Retina (tissue), 1 donor: ENCODE measurements around the gene TRIM45.
A peak's percentile ranks its signal among the peaks of the same experiment; 100 is the strongest.
"Not testable (repeated sequence)": the region's sequence is repeated elsewhere in the genome, so short reads cannot be mapped to it uniquely, and the experiment has no call there.

Experiments used
- DNase-seq: peaks from one replicate; pipeline ENCODE4 v3.0.0-alpha.2; 2016

TRIM45 gene, protein sequence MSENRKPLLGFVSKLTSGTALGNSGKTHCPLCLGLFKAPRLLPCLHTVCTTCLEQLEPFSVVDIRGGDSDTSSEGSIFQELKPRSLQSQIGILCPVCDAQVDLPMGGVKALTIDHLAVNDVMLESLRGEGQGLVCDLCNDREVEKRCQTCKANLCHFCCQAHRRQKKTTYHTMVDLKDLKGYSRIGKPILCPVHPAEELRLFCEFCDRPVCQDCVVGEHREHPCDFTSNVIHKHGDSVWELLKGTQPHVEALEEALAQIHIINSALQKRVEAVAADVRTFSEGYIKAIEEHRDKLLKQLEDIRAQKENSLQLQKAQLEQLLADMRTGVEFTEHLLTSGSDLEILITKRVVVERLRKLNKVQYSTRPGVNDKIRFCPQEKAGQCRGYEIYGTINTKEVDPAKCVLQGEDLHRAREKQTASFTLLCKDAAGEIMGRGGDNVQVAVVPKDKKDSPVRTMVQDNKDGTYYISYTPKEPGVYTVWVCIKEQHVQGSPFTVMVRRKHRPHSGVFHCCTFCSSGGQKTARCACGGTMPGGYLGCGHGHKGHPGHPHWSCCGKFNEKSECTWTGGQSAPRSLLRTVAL

DNA sequence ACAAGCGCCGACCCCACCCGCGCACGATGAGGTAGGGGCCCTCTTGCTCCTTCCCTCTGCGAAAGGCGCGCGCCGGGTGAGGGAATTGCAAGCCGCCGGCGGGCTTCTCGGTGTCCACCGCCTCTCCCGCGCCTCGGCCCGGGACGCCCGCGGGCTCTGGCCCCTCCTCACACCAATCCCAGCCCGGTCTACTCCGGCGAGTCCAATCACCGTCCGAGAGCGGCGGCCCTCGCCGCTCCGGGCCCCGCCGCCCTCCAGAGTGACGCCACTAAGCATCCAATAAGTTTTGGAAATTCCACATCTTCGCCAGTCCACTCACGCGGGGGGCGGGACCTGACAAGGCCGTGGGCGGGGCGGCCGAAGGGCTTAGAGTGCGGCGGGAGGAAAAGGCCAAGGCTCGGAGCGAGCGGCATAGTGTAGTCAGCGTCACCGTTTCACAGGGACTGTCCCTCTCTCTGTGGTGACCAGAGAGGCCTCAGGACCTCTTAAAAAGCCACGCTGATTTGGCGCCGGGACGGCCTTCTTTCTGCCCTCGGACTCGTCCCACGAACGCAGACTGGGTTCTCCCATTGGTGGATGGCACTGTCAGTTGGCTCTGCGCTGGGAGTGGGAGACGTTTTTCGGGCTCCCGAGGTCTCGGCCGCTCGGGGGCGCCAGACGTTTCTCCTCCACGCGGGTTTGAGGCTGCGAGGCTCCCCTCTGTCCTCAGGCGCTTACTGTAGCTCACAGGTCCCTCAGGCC is at the start of gene TRIM45:
Gene TRIM45 (minus strand): TSS at position 161 of the 741 bp plus-strand sequence. CDS start 548 bp downstream, outside the sequence.
- peak; percentile 100 for DNase-seq

GRCh38 chr1:117169871-117170596 is 48.5 kb upstream of the TRIM45 start:
- DNase-seq, result no peak

GRCh38 chr1:117167402-117167801 is 45.9 kb upstream of the TRIM45 start:
- DNase-seq, result no peak

- no peak for DNase-seq
Observed at GRCh38 chr1:117166076-117166475, 44.5 kb upstream of the TRIM45 start.

GRCh38 chr1:117164209-117164608 is 42.7 kb upstream of the TRIM45 start:
- DNase-seq, result no peak

DNA sequence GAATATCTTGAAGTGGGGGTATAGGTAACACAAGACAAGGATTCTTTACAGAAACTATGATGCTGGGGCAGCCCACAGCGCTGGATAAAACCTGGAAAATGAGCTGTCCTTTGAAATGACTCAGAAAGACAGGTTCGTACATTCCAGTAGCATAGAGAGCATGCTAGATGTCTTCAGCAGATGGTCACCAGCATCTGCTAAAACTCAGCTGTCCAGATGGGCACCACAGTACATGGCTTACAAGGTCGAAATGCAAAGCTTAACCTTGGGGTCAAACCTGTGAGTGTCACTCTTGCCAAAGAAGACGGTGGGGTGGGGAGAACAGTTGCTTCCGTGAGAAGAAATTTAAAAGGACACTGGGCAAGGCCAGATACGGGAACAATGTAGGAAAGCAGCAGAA is 41.3 kb upstream of the TRIM45 start:
- no peak for DNase-seq

DNA sequence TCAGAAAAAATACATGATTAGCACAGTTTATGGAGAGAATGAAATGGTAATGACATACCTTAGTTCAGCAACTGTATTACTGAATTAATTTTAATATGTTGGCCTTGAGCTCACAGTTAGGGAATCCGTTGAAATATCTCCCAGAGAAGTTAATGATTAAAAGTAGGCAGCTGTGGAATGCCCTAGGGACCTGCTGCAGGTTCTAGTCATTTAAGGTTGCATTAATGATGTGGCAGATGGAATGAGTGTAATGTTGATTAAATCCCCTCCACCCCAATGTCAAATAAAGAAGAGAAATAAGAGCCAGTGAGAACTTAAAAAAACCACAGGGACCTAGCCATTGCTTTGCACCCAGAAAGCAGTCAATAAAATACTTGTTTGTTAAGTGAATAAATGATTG is 40.3 kb upstream of the TRIM45 start:
- DNase-seq, result no peak

- DNase-seq, result not testable (repeated sequence)
Observed at GRCh38 chr1:117151305-117151704, 29.8 kb upstream of the TRIM45 start.

GRCh38 chr1:117150316-117150715 is 28.8 kb upstream of the TRIM45 start:
- DNase-seq, result no peak

DNA sequence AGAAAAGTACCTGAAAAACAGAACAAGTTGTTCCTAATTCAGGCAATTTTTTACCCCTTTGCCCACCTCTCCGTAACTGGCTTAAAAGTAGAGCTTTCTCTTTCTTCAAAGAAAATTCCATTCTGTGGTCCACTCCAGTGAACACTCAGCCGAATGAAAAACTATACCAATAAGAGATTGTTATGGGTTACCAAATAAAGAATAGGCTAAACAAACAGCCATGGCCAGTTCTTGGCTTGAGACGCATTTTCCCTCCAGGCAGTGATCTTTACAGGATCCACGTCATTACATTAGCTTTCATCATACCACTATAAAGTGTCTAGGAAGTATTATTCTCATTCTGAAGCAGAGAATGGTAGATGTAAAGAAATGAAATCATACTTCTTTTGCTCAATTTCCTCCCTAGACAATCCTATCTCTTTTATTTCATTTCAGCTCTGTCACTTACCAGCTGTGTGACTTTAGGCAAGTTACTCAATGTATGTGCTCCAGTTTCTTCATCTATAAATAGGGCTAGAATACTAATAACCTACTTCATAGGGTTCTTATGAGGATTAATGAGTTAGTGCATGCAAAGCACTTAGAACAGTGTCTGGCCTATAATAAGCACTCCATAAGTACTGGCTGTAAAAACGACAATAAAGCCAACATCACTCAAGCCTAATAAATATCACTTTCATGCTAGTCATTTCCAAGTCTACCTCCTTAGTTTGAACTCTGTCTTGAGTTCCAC is 26.5 kb upstream of the TRIM45 start:
- DNase-seq, result no peak

- DNase-seq, result no peak
Observed at GRCh38 chr1:117147341-117147831, 25.8 kb upstream of the TRIM45 start.

DNA sequence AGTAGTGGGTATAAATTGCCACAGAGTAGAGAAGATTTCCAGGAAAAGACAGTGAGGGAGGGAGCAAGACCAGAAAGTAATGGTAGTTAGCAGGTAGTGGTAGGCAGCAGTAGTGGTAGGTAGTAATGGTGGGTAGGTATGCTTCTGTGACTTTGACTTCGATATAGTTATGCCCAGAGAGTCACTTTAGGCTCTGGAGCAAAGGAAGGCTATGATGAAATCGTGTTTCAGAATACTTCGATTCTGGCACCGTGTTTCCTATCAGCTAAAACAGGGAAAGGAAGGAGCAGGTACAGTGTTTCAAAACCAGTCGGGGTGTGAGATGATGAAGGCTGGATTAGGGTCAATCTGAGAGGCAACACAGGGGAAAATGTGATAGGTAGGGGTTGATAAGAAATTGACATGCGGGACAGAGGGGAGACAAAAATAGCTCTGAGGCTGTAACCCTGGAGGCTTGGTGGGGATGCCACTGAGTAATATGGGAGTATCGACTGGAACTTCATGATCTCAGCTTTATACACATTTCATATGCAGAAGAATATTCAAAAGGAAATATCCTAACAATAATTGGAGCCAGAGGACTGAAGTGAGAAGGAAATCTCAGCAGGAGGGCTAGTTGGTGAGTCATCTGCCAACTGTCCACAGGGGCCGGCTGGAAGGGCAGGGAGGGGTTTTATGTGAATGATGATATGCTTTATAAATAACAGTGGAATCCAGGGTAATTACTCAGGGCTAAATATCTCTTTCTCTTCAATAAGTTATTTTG is 25.2 kb upstream of the TRIM45 start:
- no peak for DNase-seq

DNA sequence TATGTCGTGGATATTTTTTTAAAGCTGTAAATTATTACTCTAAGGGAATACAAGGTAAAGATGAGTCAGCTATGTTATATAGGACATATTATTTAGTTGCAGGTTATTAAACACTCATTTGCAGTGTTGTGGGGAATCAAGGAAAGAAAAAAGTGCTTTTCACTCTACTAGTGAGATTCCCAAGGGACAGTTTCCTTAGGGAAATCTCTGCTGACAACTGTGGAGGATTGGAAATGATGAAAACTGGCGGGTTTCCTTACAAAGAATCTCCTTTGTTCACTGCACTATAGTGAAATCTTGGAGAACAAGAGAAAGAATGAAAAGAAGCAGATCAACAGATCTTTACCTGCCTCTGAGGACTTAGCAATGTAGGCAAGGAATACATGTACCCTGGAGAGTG is 24.5 kb upstream of the TRIM45 start:
- no peak for DNase-seq

- DNase-seq, result no peak
Observed at GRCh38 chr1:117143871-117144270, 22.3 kb upstream of the TRIM45 start.

- DNase-seq, result no peak
Observed at GRCh38 chr1:117143172-117143571, 21.6 kb upstream of the TRIM45 start.

DNA sequence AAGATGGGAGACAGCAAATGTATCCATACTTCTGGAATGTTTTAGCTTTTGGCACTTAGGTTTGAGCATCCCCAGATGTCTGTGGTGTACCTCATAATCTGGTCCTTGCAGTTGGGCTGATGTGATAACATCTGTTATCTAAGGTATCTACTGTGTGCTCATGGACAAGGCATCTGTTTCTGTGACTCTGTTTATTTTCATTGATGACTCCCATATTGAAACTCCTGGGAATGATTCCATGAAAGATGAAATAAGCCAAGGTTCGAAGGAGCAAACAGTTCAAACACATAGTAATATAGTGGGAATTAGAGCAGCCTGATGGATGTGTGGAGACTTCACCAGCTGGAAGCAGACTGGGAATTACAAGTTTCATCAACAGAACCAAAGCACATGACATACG is 20.7 kb upstream of the TRIM45 start:
- DNase-seq, result no peak

DNA sequence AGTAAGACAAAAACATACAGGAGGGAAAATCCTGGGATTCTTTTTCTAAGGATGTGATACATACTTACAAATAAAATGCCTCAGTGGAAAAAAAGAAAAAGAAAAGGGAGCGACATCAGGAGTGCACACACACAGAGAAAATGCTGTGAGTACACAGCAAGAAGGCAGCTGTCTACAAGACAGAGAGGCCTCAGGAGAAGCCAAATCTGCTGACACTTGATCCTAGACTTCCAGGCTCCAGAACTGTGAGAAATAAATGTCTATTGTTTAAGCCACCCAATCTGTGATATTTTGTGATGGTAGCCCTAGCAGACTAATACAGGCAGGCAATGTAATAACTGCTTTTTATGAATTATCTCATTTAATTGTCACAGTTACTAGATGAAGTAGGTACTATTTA is 17.0 kb upstream of the TRIM45 start:
- no peak for DNase-seq

- no peak for DNase-seq
Observed at GRCh38 chr1:117138106-117138505, 16.6 kb upstream of the TRIM45 start.

DNA sequence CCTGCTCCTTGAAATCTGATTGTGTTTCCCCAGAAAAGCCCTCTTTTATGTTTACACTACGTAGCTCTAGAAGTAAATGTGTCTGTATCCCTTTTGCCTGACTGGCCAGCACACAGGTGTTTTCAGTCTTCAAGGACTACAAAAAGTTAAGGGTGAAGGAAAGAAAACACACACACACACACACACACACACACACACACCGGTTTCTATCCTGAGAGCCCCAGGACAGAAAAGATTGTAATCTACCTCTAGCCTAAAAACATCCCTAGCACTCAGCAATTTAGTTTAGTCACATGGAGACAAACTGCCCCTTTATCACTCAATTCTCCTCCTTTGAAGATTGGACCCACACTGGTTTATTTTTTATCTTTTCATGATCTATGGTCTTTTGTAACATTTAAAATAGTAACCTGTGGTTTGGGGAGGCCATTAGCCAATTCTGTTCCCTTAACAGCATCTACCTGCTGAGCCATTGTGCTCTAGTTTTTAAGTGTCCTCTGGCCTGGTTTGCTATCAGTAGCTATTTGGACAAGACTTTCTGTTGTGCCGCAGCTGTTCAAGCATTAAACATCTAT is 15.8 kb upstream of the TRIM45 start:
- DNase-seq, result no peak

DNA sequence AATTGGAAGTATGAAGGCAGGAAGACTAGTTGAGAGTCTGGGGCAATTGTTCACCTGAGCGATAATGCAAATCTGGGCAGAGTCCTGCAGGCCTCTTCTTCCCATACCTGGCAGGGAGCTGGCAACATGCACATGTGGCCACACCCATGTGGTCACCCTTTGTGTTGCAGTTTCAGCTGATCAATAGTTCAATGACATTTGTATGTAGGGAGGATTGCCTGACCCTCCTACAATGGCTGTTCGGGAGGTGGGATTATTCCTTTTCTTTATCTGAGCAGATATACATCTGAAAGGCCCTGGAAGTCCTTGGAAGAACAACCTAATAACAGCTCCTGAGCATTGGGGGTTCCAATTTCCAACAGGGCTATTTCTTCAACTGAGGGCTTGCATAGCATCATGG is 15.2 kb upstream of the TRIM45 start:
- DNase-seq, result no peak

- DNase-seq, result no peak
Observed at GRCh38 chr1:117135329-117135728, 13.8 kb upstream of the TRIM45 start.
